GM12878 (cell line): ENCODE data around the gene LGALS1. TPM values are rescaled to one million over a fixed set of nuclear protein-coding genes. Genes with fewer than 3 reads are reported as not detected.

Source experiments
- BACH1 ChIP-seq: fragments of 450-650 bp; IDR thresholded peaks from 2 replicates; pipeline ENCODE4 v1.6.1; 2017; ENCODE audit warnings: mild to moderate bottlenecking, borderline replicate concordance
- BCL11A ChIP-seq: IDR thresholded peaks from 2 replicates; pipeline ENCODE4 v1.6.1; 2011; ENCODE audit warnings: low read depth, low read length
- BCLAF1 ChIP-seq: fragments of 450-650 bp; IDR thresholded peaks from 2 replicates; pipeline ENCODE4 v1.6.1; 2017; ENCODE audit warnings: antibody characterized with exemption, mild to moderate bottlenecking, moderate library complexity
- CREB1 ChIP-seq: IDR thresholded peaks from 2 replicates; pipeline ENCODE4 v1.6.1; 2012; ENCODE audit warnings: low read depth, mild to moderate bottlenecking, inconsistent platforms
- EP300 ChIP-seq, 2 experiments: fragments of 150-350 bp in 1 of 2; IDR thresholded peaks; 2 replicates each; pipeline ENCODE4 v1.6.1; 2011 to 2012; ENCODE audit warnings: low read depth in 2 of 2, low read length in 2 of 2, borderline replicate concordance in 1 of 2, improper control_type of control experiment in 1 of 2, inconsistent platforms in 1 of 2; ENCODE audit not compliant: control insufficient read depth in 1 of 2
- HCFC1 ChIP-seq: fragments of 150-350 bp; IDR thresholded peaks from 2 replicates; pipeline ENCODE4 v1.6.1; 2014; ENCODE audit warnings: low read length
- NFIC ChIP-seq: IDR thresholded peaks from 2 replicates; pipeline ENCODE4 v1.6.1; 2012; ENCODE audit warnings: low read depth, mild to moderate bottlenecking, inconsistent platforms, low read length, moderate library complexity
- NR2C2 ChIP-seq: IDR thresholded peaks from 2 replicates; pipeline ENCODE4 v1.6.1; 2011; ENCODE audit warnings: borderline replicate concordance, low read depth; ENCODE audit not compliant: control insufficient read depth, insufficient read length
- RB1 ChIP-seq: fragments of 450-650 bp; formaldehyde crosslinking; IDR thresholded peaks from 2 replicates; pipeline ENCODE4 v1.6.1; 2017; ENCODE audit warnings: mild to moderate bottlenecking, borderline replicate concordance
- STAT1 ChIP-seq: fragments of 450-650 bp; conservative IDR thresholded peaks from 2 replicates; pipeline ENCODE4 v1.6.1; 2014; ENCODE audit warnings: antibody characterized with exemption, mild to moderate bottlenecking
- ZBTB11 ChIP-seq: fragments of 450-650 bp; formaldehyde crosslinking; IDR thresholded peaks from 2 replicates; pipeline ENCODE4 v1.5.0; 2022; ENCODE audit warnings: mild to moderate bottlenecking, missing genetic modification characterization
- ZNF24 ChIP-seq: fragments of 450-650 bp; IDR thresholded peaks from 2 replicates; pipeline ENCODE4 v1.6.1; 2017; ENCODE audit warnings: antibody characterized with exemption, mild to moderate bottlenecking
- polyA plus RNA-seq, 11 experiments: library from polyadenylated mRNA; depleted of rRNA in 4 of 11; unstranded in 6 of 11; stranded (reverse) in 5 of 11; fragments of >200 nt; fragmentation: Nextera tagmentation in 4 of 11; fragmentation: Illumina TruSeq in 1 of 11; extraction: Ambion mirVana in 4 of 11; extraction: Trizol in 1 of 11; gene quantifications; 1 replicate in 1 of 11; 2 replicates in 10 of 11; pipeline versions ENCODE4 v1.2.1 to v1.2.3, GENCODE V29; 2011 to 2016; ENCODE audit warnings: inconsistent platforms in 2 of 11, missing spikeins in 2 of 11, low read depth in 1 of 11
- total RNA-seq, 4 experiments: library from RNA; depleted of rRNA in 3 of 4; stranded (reverse); fragments of >200 nt in 3 of 4; fragmentation: Illumina TruSeq in 1 of 4; extraction: Trizol in 1 of 4; gene quantifications; 2 replicates each; pipeline versions ENCODE4 v1.2.1 to v1.2.3, GENCODE V29; 2013 to 2021
- TF ChIP-seq, protein P1 (sequence below): fragments of 450-650 bp; formaldehyde crosslinking; IDR thresholded peaks from 2 replicates; pipeline ENCODE4 v1.4.0; 2022; ENCODE audit warnings: mild to moderate bottlenecking, moderate library complexity
- TF ChIP-seq, protein P2 (sequence below): fragments of 450-650 bp; formaldehyde crosslinking; IDR thresholded peaks from 2 replicates; pipeline ENCODE4 v1.4.0; 2020; ENCODE audit warnings: mild to moderate bottlenecking, moderate library complexity

The LGALS1 gene
- total and polyA plus RNA-seq, 10 of the 15 experiments (the other 5 are each of a cell fraction or from before 2014, with no cell fraction given) = 312 to 1,889 (median 706) TPM

DNA sequence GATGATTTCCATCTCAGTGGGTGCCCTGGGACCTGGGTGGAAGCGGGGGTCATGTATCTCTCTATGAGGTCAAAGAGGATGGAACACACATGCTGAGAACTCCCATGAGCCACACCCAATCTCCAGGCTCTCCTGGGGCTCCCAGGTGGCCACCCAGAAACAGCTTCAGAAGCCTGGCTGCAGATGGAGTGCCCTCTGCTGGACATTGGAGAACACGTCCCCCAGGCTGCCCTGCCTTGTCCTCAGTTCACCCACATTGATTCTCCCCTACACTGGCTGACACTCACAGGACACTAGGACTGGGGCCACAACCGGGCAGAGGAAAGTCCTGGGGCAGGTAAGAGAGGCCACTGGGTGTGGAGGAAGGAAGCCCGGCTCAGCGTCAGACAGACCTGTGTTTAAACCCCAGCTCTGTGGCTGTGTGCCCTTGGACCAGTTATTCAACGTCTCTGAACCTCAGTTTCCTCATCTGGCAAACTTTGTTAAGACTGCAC lies 6.2 kb downstream of the LGALS1 start (continued):
- TF ChIP-seq CREB1 (no peak), BCLAF1 (no peak), BCL11A (no peak), STAT1 (no peak; the same call in 1 of the 2 replicates), BACH1 (no peak), NR2C2 (no peak), HCFC1 (no peak), EP300 (IDR thresholded peaks at IDR 0.05; ENCODE audit: borderline replicate concordance in 1 of 2, control insufficient read depth in 1 of 2, low read depth in 2 of 2, low read length in 2 of 2) (peak in 1 of 2 experiments; percentile 17; a peak in 1 of 4 replicates), ZNF24 (0 out of 2 replicates have a peak, but pooled peaks have one; percentile 4), NFIC (no peak), ZBTB11 (CRISPR knock-in tag) (no peak), RB1 (no peak; the same call in 1 of the 2 replicates)
- TF ChIP-seq, protein P1, sequence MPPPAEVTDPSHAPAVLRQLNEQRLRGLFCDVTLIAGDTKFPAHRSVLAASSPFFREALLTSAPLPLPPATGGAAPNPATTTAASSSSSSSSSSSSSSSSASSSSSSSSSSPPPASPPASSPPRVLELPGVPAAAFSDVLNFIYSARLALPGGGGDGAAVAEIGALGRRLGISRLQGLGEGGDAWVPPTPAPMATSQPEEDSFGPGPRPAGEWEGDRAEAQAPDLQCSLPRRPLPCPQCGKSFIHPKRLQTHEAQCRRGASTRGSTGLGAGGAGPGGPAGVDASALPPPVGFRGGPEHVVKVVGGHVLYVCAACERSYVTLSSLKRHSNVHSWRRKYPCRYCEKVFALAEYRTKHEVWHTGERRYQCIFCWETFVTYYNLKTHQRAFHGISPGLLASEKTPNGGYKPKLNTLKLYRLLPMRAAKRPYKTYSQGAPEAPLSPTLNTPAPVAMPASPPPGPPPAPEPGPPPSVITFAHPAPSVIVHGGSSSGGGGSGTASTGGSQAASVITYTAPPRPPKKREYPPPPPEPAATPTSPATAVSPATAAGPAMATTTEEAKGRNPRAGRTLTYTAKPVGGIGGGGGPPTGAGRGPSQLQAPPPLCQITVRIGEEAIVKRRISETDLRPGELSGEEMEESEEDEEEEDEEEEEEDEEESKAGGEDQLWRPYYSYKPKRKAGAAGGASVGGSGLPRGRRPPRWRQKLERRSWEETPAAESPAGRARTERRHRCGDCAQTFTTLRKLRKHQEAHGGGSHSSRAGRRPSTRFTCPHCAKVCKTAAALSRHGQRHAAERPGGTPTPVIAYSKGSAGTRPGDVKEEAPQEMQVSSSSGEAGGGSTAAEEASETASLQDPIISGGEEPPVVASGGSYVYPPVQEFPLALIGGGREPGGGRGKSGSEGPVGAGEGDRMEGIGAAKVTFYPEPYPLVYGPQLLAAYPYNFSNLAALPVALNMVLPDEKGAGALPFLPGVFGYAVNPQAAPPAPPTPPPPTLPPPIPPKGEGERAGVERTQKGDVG (CRISPR knock-in tag) = no peak
- TF ChIP-seq, protein P2, sequence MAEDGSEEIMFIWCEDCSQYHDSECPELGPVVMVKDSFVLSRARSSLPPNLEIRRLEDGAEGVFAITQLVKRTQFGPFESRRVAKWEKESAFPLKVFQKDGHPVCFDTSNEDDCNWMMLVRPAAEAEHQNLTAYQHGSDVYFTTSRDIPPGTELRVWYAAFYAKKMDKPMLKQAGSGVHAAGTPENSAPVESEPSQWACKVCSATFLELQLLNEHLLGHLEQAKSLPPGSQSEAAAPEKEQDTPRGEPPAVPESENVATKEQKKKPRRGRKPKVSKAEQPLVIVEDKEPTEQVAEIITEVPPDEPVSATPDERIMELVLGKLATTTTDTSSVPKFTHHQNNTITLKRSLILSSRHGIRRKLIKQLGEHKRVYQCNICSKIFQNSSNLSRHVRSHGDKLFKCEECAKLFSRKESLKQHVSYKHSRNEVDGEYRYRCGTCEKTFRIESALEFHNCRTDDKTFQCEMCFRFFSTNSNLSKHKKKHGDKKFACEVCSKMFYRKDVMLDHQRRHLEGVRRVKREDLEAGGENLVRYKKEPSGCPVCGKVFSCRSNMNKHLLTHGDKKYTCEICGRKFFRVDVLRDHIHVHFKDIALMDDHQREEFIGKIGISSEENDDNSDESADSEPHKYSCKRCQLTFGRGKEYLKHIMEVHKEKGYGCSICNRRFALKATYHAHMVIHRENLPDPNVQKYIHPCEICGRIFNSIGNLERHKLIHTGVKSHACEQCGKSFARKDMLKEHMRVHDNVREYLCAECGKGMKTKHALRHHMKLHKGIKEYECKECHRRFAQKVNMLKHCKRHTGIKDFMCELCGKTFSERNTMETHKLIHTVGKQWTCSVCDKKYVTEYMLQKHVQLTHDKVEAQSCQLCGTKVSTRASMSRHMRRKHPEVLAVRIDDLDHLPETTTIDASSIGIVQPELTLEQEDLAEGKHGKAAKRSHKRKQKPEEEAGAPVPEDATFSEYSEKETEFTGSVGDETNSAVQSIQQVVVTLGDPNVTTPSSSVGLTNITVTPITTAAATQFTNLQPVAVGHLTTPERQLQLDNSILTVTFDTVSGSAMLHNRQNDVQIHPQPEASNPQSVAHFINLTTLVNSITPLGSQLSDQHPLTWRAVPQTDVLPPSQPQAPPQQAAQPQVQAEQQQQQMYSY (CRISPR knock-in tag) = no peak
- TF ChIP-seq, all 136 proteins: peak for 18
